ENCODE measurements around the gene SMCHD1. TPM values are rescaled to one million over a fixed set of nuclear protein-coding genes. Genes with fewer than 3 reads are reported as not detected.
A peak's percentile ranks its signal among the peaks of the same experiment; 100 is the strongest.

Gene SMCHD1
- total RNA-seq, 1 experiment from 2014 or later: 180 TPM

GRCh38 chr18:2686349-2686968 lies 30.9 kb downstream of the SMCHD1 start:
- H3K9me3 ChIP-seq (ENCODE audit: low read length): no peaks in the 10 kb centered on the region
- H3K4me2 ChIP-seq (ENCODE audit: low read depth, low read length, poor library complexity, severe bottlenecking): no peak overlapping the region
- no peaks in the 10 kb centered on the region for H3K9me2 ChIP-seq (replicated peaks; ENCODE audit: insufficient read depth, low read length)
- no peaks in the 10 kb centered on the region for H3K27me3 ChIP-seq (ENCODE audit: low read length)
- no peaks in the 10 kb centered on the region for H4K20me1 ChIP-seq (ENCODE audit: insufficient read depth, low read depth, low read length)
- H3K4me3 ChIP-seq (ENCODE audit: low read length): no peak overlapping the region
- H3K4me1 ChIP-seq (ENCODE audit: low read length): no peaks in the 10 kb centered on the region
- H3K27ac ChIP-seq (ENCODE audit: low read length): no peak overlapping the region
- H3K36me3 ChIP-seq (ENCODE audit: insufficient read depth, low read length): peaks cover 66% of the 10 kb centered on the region
- peaks cover 86% of the 10 kb centered on the region for H3K79me2 ChIP-seq (ENCODE audit: low read length)
- DNase-seq: no peak
- H2AFZ ChIP-seq (ENCODE audit: low read length): no peak overlapping the region
- H3K9ac ChIP-seq (ENCODE audit: low read length): no peak overlapping the region

- Histone ChIP-seq H3K79me2 (ENCODE audit: low read length) (peaks cover 86% of the 10 kb centered on the region), H3K4me2 (ENCODE audit: low read depth, low read length, poor library complexity, severe bottlenecking) (no peak overlapping the region)
- no peak for DNase-seq
Measured at GRCh38 chr18:2687390-2688001, 32.0 kb downstream of the SMCHD1 start.

GRCh38 chr18:2692508-2692907 lies 37.0 kb downstream of the SMCHD1 start:
- Histone ChIP-seq H3K79me2 (ENCODE audit: low read length) (peaks cover 71% of the 10 kb centered on the region), H3K9ac (ENCODE audit: low read length) (no peak overlapping the region)
- no peak for DNase-seq

More at GRCh38 chr18:2687390-2688001, 32.0 kb downstream of the SMCHD1 start:
- Histone ChIP-seq H3K27me3 (ENCODE audit: low read length) (no peaks in the 10 kb centered on the region), H3K27ac (ENCODE audit: low read length) (no peak overlapping the region), H4K20me1 (ENCODE audit: insufficient read depth, low read depth, low read length) (no peaks in the 10 kb centered on the region), H3K36me3 (ENCODE audit: insufficient read depth, low read length) (peaks cover 75% of the 10 kb centered on the region), H3K9me3 (ENCODE audit: low read length) (no peaks in the 10 kb centered on the region), H3K9ac (ENCODE audit: low read length) (no peak overlapping the region), H3K4me1 (ENCODE audit: low read length) (no peaks in the 10 kb centered on the region), H3K9me2 (replicated peaks; ENCODE audit: insufficient read depth, low read length) (no peaks in the 10 kb centered on the region), H2AFZ (ENCODE audit: low read length) (no peak overlapping the region), H3K4me3 (ENCODE audit: low read length) (no peak overlapping the region)

GRCh38 chr18:2697184-2697583 lies 41.7 kb downstream of the SMCHD1 start:
- DNase-seq: no peak
- Histone ChIP-seq H3K9me2 (replicated peaks; ENCODE audit: insufficient read depth, low read length) (no peaks in the 10 kb centered on the region), H3K4me3 (ENCODE audit: low read length) (no peak overlapping the region), H3K27ac (ENCODE audit: low read length) (no peak overlapping the region), H3K4me1 (ENCODE audit: low read length) (no peaks in the 10 kb centered on the region), H3K9me3 (ENCODE audit: low read length) (no peaks in the 10 kb centered on the region), H3K9ac (ENCODE audit: low read length) (no peak overlapping the region), H2AFZ (ENCODE audit: low read length) (no peak overlapping the region), H3K4me2 (ENCODE audit: low read depth, low read length, poor library complexity, severe bottlenecking) (no peak overlapping the region), H3K27me3 (ENCODE audit: low read length) (no peaks in the 10 kb centered on the region), H3K79me2 (ENCODE audit: low read length) (peaks cover 67% of the 10 kb centered on the region), H4K20me1 (ENCODE audit: insufficient read depth, low read depth, low read length) (0 out of 2 replicates have a peak, but pooled peaks cover 9% of the 10 kb centered on the region), H3K36me3 (ENCODE audit: insufficient read depth, low read length) (peaks cover 82% of the 10 kb centered on the region)

More at GRCh38 chr18:2692508-2692907, 37.0 kb downstream of the SMCHD1 start:
- no peak overlapping the region for H2AFZ ChIP-seq (ENCODE audit: low read length)
- H3K4me3 ChIP-seq (ENCODE audit: low read length): no peak overlapping the region
- 0 out of 2 replicates have a peak, but pooled peaks cover 9% of the 10 kb centered on the region for H4K20me1 ChIP-seq (ENCODE audit: insufficient read depth, low read depth, low read length)
- H3K9me3 ChIP-seq (ENCODE audit: low read length): no peaks in the 10 kb centered on the region
- no peak overlapping the region for H3K4me2 ChIP-seq (ENCODE audit: low read depth, low read length, poor library complexity, severe bottlenecking)
- H3K36me3 ChIP-seq (ENCODE audit: insufficient read depth, low read length): peaks cover 76% of the 10 kb centered on the region
- no peaks in the 10 kb centered on the region for H3K4me1 ChIP-seq (ENCODE audit: low read length)
- no peaks in the 10 kb centered on the region for H3K27me3 ChIP-seq (ENCODE audit: low read length)
- H3K27ac ChIP-seq (ENCODE audit: low read length): no peak overlapping the region
- no peaks in the 10 kb centered on the region for H3K9me2 ChIP-seq (replicated peaks; ENCODE audit: insufficient read depth, low read length)

GRCh38 chr18:2699001-2699400 lies 43.5 kb downstream of the SMCHD1 start:
- Histone ChIP-seq H2AFZ (ENCODE audit: low read length) (no peak overlapping the region), H3K9me2 (replicated peaks; ENCODE audit: insufficient read depth, low read length) (no peaks in the 10 kb centered on the region), H3K4me1 (ENCODE audit: low read length) (no peaks in the 10 kb centered on the region), H3K79me2 (ENCODE audit: low read length) (peaks cover 59% of the 10 kb centered on the region), H3K4me3 (ENCODE audit: low read length) (no peak overlapping the region), H3K27ac (ENCODE audit: low read length) (no peak overlapping the region), H3K36me3 (ENCODE audit: insufficient read depth, low read length) (peaks cover 78% of the 10 kb centered on the region), H3K9ac (ENCODE audit: low read length) (no peak overlapping the region), H3K9me3 (ENCODE audit: low read length) (no peaks in the 10 kb centered on the region), H3K4me2 (ENCODE audit: low read depth, low read length, poor library complexity, severe bottlenecking) (no peak overlapping the region), H4K20me1 (ENCODE audit: insufficient read depth, low read depth, low read length) (no peaks in the 10 kb centered on the region), H3K27me3 (ENCODE audit: low read length) (no peaks in the 10 kb centered on the region)
- no peak for DNase-seq

- Histone ChIP-seq H4K20me1 (ENCODE audit: insufficient read depth, low read depth, low read length) (no peaks in the 10 kb centered on the region), H3K9me2 (replicated peaks; ENCODE audit: insufficient read depth, low read length) (no peaks in the 10 kb centered on the region), H3K4me2 (ENCODE audit: low read depth, low read length, poor library complexity, severe bottlenecking) (no peak overlapping the region), H3K4me3 (ENCODE audit: low read length) (no peak overlapping the region), H2AFZ (ENCODE audit: low read length) (no peak overlapping the region), H3K9ac (ENCODE audit: low read length) (no peak overlapping the region), H3K36me3 (ENCODE audit: insufficient read depth, low read length) (peaks cover 84% of the 10 kb centered on the region), H3K79me2 (ENCODE audit: low read length) (peaks cover 52% of the 10 kb centered on the region), H3K27ac (ENCODE audit: low read length) (no peak overlapping the region), H3K4me1 (ENCODE audit: low read length) (no peaks in the 10 kb centered on the region), H3K9me3 (ENCODE audit: low read length) (no peaks in the 10 kb centered on the region), H3K27me3 (ENCODE audit: low read length) (no peaks in the 10 kb centered on the region)
- DNase-seq: no peak
Measured at GRCh38 chr18:2704541-2704940, 49.0 kb downstream of the SMCHD1 start.

- Histone ChIP-seq H3K36me3 (ENCODE audit: insufficient read depth, low read length) (peaks cover 74% of the 10 kb centered on the region), H4K20me1 (ENCODE audit: insufficient read depth, low read depth, low read length) (no peaks in the 10 kb centered on the region), H3K27me3 (ENCODE audit: low read length) (no peaks in the 10 kb centered on the region), H3K4me1 (ENCODE audit: low read length) (no peaks in the 10 kb centered on the region), H3K4me3 (ENCODE audit: low read length) (no peak overlapping the region), H2AFZ (ENCODE audit: low read length) (no peak overlapping the region), H3K9me2 (replicated peaks; ENCODE audit: insufficient read depth, low read length) (no peaks in the 10 kb centered on the region), H3K79me2 (ENCODE audit: low read length) (peaks cover 54% of the 10 kb centered on the region), H3K4me2 (ENCODE audit: low read depth, low read length, poor library complexity, severe bottlenecking) (no peak overlapping the region), H3K9ac (ENCODE audit: low read length) (no peak overlapping the region), H3K9me3 (ENCODE audit: low read length) (no peaks in the 10 kb centered on the region), H3K27ac (ENCODE audit: low read length) (peak overlapping the region; percentile 65; the same call in 1 of the 2 replicates)
- DNase-seq: no peak
Measured at GRCh38 chr18:2706903-2707302, 51.4 kb downstream of the SMCHD1 start.

- H3K27ac ChIP-seq (ENCODE audit: low read length): peak overlapping the region; percentile 65; the same call in 1 of the 2 replicates
- H3K9me2 ChIP-seq (replicated peaks; ENCODE audit: insufficient read depth, low read length): no peaks in the 10 kb centered on the region
- no peak overlapping the region for H3K9ac ChIP-seq (ENCODE audit: low read length)
- peaks cover 57% of the 10 kb centered on the region for H3K79me2 ChIP-seq (ENCODE audit: low read length)
- peaks cover 79% of the 10 kb centered on the region for H3K36me3 ChIP-seq (ENCODE audit: insufficient read depth, low read length)
- H3K4me2 ChIP-seq (ENCODE audit: low read depth, low read length, poor library complexity, severe bottlenecking): no peak overlapping the region
- no peak for DNase-seq
- no peaks in the 10 kb centered on the region for H3K9me3 ChIP-seq (ENCODE audit: low read length)
- H3K4me3 ChIP-seq (ENCODE audit: low read length): no peak overlapping the region
- no peak overlapping the region for H2AFZ ChIP-seq (ENCODE audit: low read length)
- no peaks in the 10 kb centered on the region for H4K20me1 ChIP-seq (ENCODE audit: insufficient read depth, low read depth, low read length)
- H3K4me1 ChIP-seq (ENCODE audit: low read length): no peaks in the 10 kb centered on the region
- H3K27me3 ChIP-seq (ENCODE audit: low read length): no peaks in the 10 kb centered on the region
Measured at GRCh38 chr18:2707551-2708168, 52.1 kb downstream of the SMCHD1 start.
